ENCODE results near the gene PLPP4.

PLPP4 gene

GRCh38 chr10:120456626-120457430 lies at the start of gene PLPP4 (continued):
- TF ChIP-seq REST (tag by site-specific recombination; IDR thresholded peaks at IDR 0.05): 0 out of 2 replicates have a peak, but pooled peaks have one; percentile 13
- TF ChIP-seq ZNF426 (tag by site-specific recombination; IDR thresholded peaks at IDR 0.05): no peak
- TF ChIP-seq FEZF1 (tag by site-specific recombination; IDR thresholded peaks at IDR 0.05): no peak
- no peak for TF ChIP-seq ZNF768 (tag by site-specific recombination; IDR thresholded peaks at IDR 0.05)
- peak; percentile 93 for TF ChIP-seq ZBTB48 (tag by site-specific recombination; IDR thresholded peaks at IDR 0.05)
- no peak for TF ChIP-seq ZNF513 (tag by site-specific recombination; IDR thresholded peaks at IDR 0.05)
- TF ChIP-seq GLI4 (tag by site-specific recombination; IDR thresholded peaks at IDR 0.05): no peak
- TF ChIP-seq ZNF335 (tag by site-specific recombination; conservative IDR thresholded peaks at IDR 0.05): peak; percentile 73; the same call in 1 of the 2 replicates
- peak; percentile 66 for TF ChIP-seq ZBTB20 (tag by site-specific recombination; IDR thresholded peaks at IDR 0.05)
- TF ChIP-seq SP3 (tag by site-specific recombination; IDR thresholded peaks at IDR 0.05): peak; percentile 18
- TF ChIP-seq ZBTB26 (tag by site-specific recombination; optimal IDR thresholded peaks at IDR 0.05): peak; percentile 73
- TF ChIP-seq ZNF776 (tag by site-specific recombination; IDR thresholded peaks at IDR 0.05; ENCODE audit: borderline replicate concordance): no peak
- TF ChIP-seq ZNF292 (tag by site-specific recombination; IDR thresholded peaks at IDR 0.05; ENCODE audit: borderline replicate concordance, low read depth): no peak
- TF ChIP-seq ZBTB17 (tag by site-specific recombination; IDR thresholded peaks at IDR 0.05): peak; percentile 2; the same call in 1 of the 2 replicates

- H3K27ac ChIP-seq (ENCODE audit: extremely low read depth, low read depth, low read length): no peak overlapping the region
- H3K36me3 ChIP-seq (ENCODE audit: control insufficient read depth in 2 of 2, insufficient read depth in 1 of 2, low read length in 2 of 2): no peaks in the 10 kb centered on the region
- TF ChIP-seq ZNF747 (tag by site-specific recombination; IDR thresholded peaks at IDR 0.05): no peak
- TF ChIP-seq ZNF202 (tag by site-specific recombination; IDR thresholded peaks at IDR 0.05; ENCODE audit: borderline replicate concordance): no peak
- TF ChIP-seq ZNF449 (tag by site-specific recombination; IDR thresholded peaks at IDR 0.05): no peak
- no peak for TF ChIP-seq ZSCAN5A (tag by site-specific recombination; IDR thresholded peaks at IDR 0.05)
- TF ChIP-seq KLF10 (tag by site-specific recombination; IDR thresholded peaks at IDR 0.05): no peak
- no peaks in the 10 kb centered on the region for H3K9me3 ChIP-seq (ENCODE audit: control insufficient read depth, insufficient read depth, low read depth, low read length)
- no peaks in the 10 kb centered on the region for H3K4me1 ChIP-seq (ENCODE audit: control insufficient read depth, insufficient read depth, low read length)
- no peak overlapping the region for H3K4me3 ChIP-seq (ENCODE audit: low read depth, low read length)
- CTCF ChIA-PET: interaction anchor here (1.0 to 1.4 kb wide), 2 partner anchors 13 kb away, joined by 4 to 7 read pairs; no protein-coding TSS in a partner anchor
- POLR2A ChIA-PET: no interaction called here
Observed at GRCh38 chr10:120409816-120410215, 47.2 kb upstream of the PLPP4 start.

Measured in HEK293 (cell line).